CD4-positive, CD25-positive, alpha-beta regulatory T cell (primary cell): ENCODE data around the gene CELSR1. TPM values are rescaled to one million over a fixed set of nuclear protein-coding genes. Genes with fewer than 3 reads are reported as not detected.
A peak's percentile ranks its signal among the peaks of the same experiment; 100 is the strongest.

Experiments
- ATAC-seq, 2 donors: fragments of 150-1000 bp; cut with Tn5 transposase; one replicate each; pipeline ENCODE4 v1.10.0; 2021; ENCODE audit warnings: low read depth in 2 of 2, moderate number of reproducible peaks in 2 of 2, moderate library complexity in 1 of 2
- DNase-seq, 3 donors: peaks; one replicate each; pipeline versions ENCODE4 v3.0.0 to v3.0.0-alpha.2; 2012 to 2022; ENCODE audit warnings: mixed read lengths in 1 of 3
- H3K27ac ChIP-seq: one replicate; pipeline ENCODE4 v1.7.0; 2013; ENCODE audit warnings: mild to moderate bottlenecking, low read length; ENCODE audit not compliant: insufficient read depth, poor library complexity, severe bottlenecking
- H3K27me3 ChIP-seq: one replicate; pipeline ENCODE4 v1.7.0; 2013; ENCODE audit warnings: low read length; ENCODE audit not compliant: control insufficient read depth, insufficient read depth
- H3K36me3 ChIP-seq: one replicate; pipeline ENCODE4 v1.7.0; 2013; ENCODE audit warnings: mild to moderate bottlenecking, low read length, moderate library complexity; ENCODE audit not compliant: control insufficient read depth, insufficient read depth
- H3K4me1 ChIP-seq: 2 replicates; pipeline ENCODE4 v1.7.0; 2013; ENCODE audit warnings: mild to moderate bottlenecking, low read length; ENCODE audit not compliant: insufficient read depth, control insufficient read depth, poor library complexity, severe bottlenecking
- H3K4me3 ChIP-seq: one replicate; pipeline ENCODE4 v1.7.0; 2013; ENCODE audit warnings: low read depth, mild to moderate bottlenecking, low read length, moderate library complexity
- H3K9me3 ChIP-seq, 2 experiments: 1 replicate in 1 of 2; 2 replicates in 1 of 2; pipeline ENCODE4 v1.7.0; 2013; ENCODE audit warnings: low read length in 2 of 2, mild to moderate bottlenecking in 1 of 2, moderate library complexity in 1 of 2; ENCODE audit not compliant: control insufficient read depth in 2 of 2
- H3K27ac Mint-ChIP-seq, 3 donors: one replicate each; pipeline ENCODE4 v1.8.0; 2020 to 2022; ENCODE audit warnings: mild to moderate bottlenecking in 3 of 3, mixed read lengths in 3 of 3, moderate library complexity in 2 of 3
- H3K27me3 Mint-ChIP-seq: one replicate; pipeline ENCODE4 v1.8.0; 2022; ENCODE audit warnings: mild to moderate bottlenecking, mixed read lengths
- H3K36me3 Mint-ChIP-seq: one replicate; pipeline ENCODE4 v1.8.0; 2020; ENCODE audit warnings: mixed read lengths
- H3K4me1 Mint-ChIP-seq, 4 donors: one replicate each; pipeline ENCODE4 v1.8.0; 2020 to 2022; ENCODE audit warnings: mixed read lengths in 4 of 4, mild to moderate bottlenecking in 1 of 4
- H3K4me3 Mint-ChIP-seq, 4 donors: one replicate each; pipeline ENCODE4 v1.8.0; 2020 to 2022; ENCODE audit warnings: mild to moderate bottlenecking in 4 of 4, mixed read lengths in 4 of 4, moderate library complexity in 3 of 4
- H3K9me3 Mint-ChIP-seq, 7 donors: one replicate each; pipeline ENCODE4 v1.8.0; 2020 to 2022; ENCODE audit warnings: mixed read lengths in 7 of 7, mild to moderate bottlenecking in 3 of 7, moderate library complexity in 2 of 7
- polyA plus RNA-seq, 4 donors: library from polyadenylated mRNA; unstranded; fragments of 300-500 nt; fragmentation: Illumina TruSeq; gene quantifications; one replicate each; pipeline ENCODE4 v1.2.3, GENCODE V29; 2021
- total RNA-seq: library from RNA; stranded (reverse); gene quantifications from one replicate; pipeline ENCODE4 v1.2.3, GENCODE V29; 2022

Gene CELSR1
- total and polyA plus RNA-seq, 5 donors from 2014 or later = 0.10 to 1.4 (median 0.45) TPM; not detected in 1

DNA sequence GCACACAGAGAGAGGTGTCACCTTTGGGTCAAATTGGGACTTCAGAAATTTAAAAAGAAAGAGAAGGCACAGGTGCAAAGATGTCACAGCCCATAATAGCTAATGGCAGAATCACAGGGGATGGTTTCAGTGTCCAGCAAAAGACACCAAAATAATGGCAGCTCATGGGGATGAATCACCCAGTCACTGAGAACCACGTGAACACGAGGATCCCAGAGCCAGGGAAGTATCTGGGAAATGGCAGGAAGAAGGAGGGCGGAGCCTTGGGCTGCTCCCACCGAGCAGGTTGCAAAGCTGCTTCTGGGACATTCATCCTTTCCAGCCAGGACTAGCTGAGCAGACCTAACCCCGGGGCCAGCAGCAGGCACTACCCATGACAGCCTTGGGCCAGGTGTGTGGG lies 156.3 kb downstream of the CELSR1 start:
- Mint-ChIP-seq H3K4me1 (no peaks in the 10 kb centered on the region), H3K27me3 (no peaks in the 10 kb centered on the region), H3K27ac (no peak overlapping the region), H3K36me3 (no peaks in the 10 kb centered on the region), H3K9me3 (peaks cover 0 to 5% (median 0%) of the 10 kb centered on the region in 7 donors), H3K4me3 (no peak overlapping the region)
- Histone ChIP-seq H3K9me3 (peaks cover 0 to 1% of the 10 kb centered on the region in 2 experiments), H3K4me1 (no peaks in the 10 kb centered on the region), H3K27ac (no peak overlapping the region), H3K4me3 (no peak overlapping the region), H3K36me3 (no peaks in the 10 kb centered on the region), H3K27me3 (no peaks in the 10 kb centered on the region)
- ATAC-seq = no peak
- no peak for DNase-seq

DNA sequence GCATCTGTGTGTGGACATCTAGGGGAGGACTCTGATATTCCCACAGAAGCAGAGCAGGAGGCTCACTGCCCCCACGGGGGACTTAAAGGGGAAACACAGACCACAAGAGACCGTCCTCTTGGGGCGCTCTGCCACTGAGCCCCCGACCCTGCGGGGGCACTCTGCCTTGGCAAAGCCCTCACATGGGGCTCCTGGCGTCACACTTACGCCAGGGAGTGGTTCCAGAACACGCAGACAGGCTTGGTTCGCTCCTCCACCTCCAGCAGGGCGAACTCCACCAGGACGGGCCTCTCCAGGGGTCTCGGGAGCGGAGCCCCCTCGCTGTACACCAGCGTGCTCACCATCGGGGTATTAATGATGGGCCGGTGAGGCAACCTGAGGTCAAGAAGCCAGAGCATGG lies 156.8 kb downstream of the CELSR1 start:
- peaks cover 3% of the 10 kb centered on the region for H3K36me3 Mint-ChIP-seq
- Histone ChIP-seq H3K4me1 (no peaks in the 10 kb centered on the region), H3K27ac (no peak overlapping the region), H3K27me3 (no peaks in the 10 kb centered on the region), H3K36me3 (no peaks in the 10 kb centered on the region), H3K4me3 (no peak overlapping the region), H3K9me3 (peaks cover 0 to 2% of the 10 kb centered on the region in 2 experiments)
- ATAC-seq (no peak), DNase-seq (no peak)
- H3K9me3 Mint-ChIP-seq = peaks cover 0 to 11% (median 1%) of the 10 kb centered on the region in 7 donors
- no peaks in the 10 kb centered on the region for H3K27me3 Mint-ChIP-seq
- H3K27ac Mint-ChIP-seq = no peak overlapping the region
- H3K4me3 Mint-ChIP-seq = no peak overlapping the region
- H3K4me1 Mint-ChIP-seq = no peaks in the 10 kb centered on the region

DNA sequence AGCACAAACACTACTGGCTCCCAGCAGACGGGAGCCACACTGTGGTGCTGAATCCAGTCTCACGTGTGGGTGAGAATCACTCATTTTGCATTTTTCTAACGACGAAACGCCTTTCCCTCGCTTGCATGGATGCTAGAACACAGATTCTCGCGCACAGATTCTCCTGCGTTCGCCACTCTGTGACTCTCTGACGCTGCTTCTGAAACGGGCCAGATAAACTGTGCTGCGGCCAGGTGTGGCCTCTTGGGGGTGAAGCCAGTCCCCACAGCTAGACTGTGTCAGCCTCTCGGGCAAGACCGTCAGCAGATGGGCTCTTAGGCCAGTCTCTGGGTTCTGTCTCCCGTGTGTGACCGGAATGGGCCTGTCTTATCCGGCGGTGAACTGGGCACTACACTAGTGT lies 157.4 kb downstream of the CELSR1 start:
- H3K4me1 ChIP-seq = no peaks in the 10 kb centered on the region
- no peak for DNase-seq
- H3K4me1 Mint-ChIP-seq = peaks cover 0 to 3% (median 0%) of the 10 kb centered on the region in 4 donors
- H3K36me3 Mint-ChIP-seq = peaks cover 3% of the 10 kb centered on the region
- H3K27me3 Mint-ChIP-seq = no peaks in the 10 kb centered on the region
- peaks cover 0 to 11% (median 2%) of the 10 kb centered on the region in 7 donors for H3K9me3 Mint-ChIP-seq
- ATAC-seq = no peak
- peak overlapping the region in 1 of 3 donors; percentile 74 for H3K27ac Mint-ChIP-seq
- no peak overlapping the region for H3K4me3 Mint-ChIP-seq
- no peaks in the 10 kb centered on the region for H3K27me3 ChIP-seq
- H3K36me3 ChIP-seq = no peaks in the 10 kb centered on the region
- H3K9me3 ChIP-seq = peaks cover 0 to 2% of the 10 kb centered on the region in 2 experiments
- no peak overlapping the region for H3K27ac ChIP-seq
- no peak overlapping the region for H3K4me3 ChIP-seq

DNA sequence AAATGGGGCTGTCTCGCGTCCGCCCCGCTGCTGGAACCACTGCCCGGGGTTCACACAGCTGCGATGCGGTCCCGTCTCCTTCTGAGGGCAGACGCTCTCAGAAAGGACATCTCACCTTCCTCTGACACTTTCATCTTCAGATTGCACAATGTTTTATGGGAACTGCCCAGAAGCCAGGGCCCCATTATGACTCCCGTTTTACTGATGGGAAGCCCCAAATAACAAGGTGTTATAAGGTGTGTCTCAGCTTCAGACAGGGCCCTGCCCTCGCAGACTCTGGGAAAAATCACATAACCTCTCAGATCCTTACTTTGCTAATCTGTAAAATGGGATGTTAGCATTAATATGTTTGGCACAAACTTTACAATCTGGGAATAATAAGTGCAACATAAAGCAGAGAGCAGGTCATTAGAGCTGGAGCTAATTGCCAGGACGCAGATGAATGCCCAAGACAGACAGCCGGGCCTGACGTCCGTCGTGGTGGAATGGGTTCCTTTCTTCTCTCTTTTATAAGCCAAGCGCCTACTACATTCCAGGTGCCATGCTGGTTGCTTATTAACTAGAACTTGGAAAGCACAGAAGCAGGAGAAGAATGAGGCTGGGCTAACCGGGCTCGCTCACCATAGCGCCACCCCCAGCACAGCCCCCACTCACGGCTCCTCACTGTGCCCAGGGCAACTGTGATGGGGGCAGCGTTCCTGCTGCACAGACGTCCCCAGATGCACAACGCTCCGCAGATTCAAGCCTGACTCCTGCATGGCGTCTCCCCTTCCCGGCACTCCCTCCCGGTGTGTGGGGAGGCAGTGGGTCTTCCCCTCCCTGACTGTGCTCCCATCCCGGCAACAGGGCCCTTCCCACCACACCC lies 158.1 kb downstream of the CELSR1 start:
- peaks cover 3% of the 10 kb centered on the region for H3K36me3 Mint-ChIP-seq
- no peak overlapping the region for H3K4me3 ChIP-seq
- no peaks in the 10 kb centered on the region for H3K27me3 ChIP-seq
- peaks cover 0 to 11% (median 2%) of the 10 kb centered on the region in 7 donors for H3K9me3 Mint-ChIP-seq
- peaks cover 0 to 2% of the 10 kb centered on the region in 2 experiments for H3K9me3 ChIP-seq
- DNase-seq (no peak), ATAC-seq (no peak)
- no peak overlapping the region for H3K4me3 Mint-ChIP-seq
- no peak overlapping the region for H3K27ac ChIP-seq
- no peaks in the 10 kb centered on the region for H3K27me3 Mint-ChIP-seq
- peaks cover 0 to 6% (median under 1%) of the 10 kb centered on the region in 4 donors for H3K4me1 Mint-ChIP-seq
- peak overlapping the region in 1 of 3 donors; percentile 74 for H3K27ac Mint-ChIP-seq
- H3K4me1 ChIP-seq = peaks cover 2% of the 10 kb centered on the region
- no peaks in the 10 kb centered on the region for H3K36me3 ChIP-seq

DNA sequence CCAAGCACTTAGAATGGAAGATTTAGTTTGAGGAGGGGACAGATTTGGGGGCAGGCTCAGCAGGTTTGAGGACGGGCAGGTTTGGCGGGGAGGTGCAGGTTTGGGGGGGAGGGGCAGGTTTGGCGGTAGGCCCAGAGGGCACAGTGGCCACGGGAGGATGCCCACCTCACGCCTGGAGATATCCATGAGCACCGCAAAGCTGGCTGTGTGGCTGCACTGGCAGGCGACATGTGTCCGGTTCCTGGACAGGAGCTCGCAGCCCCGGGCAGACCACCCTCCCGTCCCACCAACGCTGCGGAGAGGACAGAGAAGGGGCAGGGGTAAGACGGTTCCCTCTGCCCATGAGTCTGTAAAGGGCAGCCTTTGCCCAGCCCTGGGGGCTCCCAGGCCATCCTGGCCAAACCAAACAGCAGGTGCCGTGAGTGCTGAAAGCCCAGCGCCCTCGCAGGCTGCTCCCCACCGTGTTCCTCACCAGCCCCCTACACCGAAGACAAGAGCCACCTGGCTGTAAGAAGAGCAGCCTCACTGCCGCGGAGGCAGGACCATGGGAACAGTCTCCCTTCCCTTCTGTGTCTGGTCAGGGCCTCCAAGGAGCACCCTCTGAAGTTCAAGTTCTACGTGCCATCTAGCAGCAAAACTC lies 158.9 kb downstream of the CELSR1 start:
- H3K4me1 Mint-ChIP-seq = peaks cover 0 to 12% (median 2%) of the 10 kb centered on the region in 4 donors

DNA sequence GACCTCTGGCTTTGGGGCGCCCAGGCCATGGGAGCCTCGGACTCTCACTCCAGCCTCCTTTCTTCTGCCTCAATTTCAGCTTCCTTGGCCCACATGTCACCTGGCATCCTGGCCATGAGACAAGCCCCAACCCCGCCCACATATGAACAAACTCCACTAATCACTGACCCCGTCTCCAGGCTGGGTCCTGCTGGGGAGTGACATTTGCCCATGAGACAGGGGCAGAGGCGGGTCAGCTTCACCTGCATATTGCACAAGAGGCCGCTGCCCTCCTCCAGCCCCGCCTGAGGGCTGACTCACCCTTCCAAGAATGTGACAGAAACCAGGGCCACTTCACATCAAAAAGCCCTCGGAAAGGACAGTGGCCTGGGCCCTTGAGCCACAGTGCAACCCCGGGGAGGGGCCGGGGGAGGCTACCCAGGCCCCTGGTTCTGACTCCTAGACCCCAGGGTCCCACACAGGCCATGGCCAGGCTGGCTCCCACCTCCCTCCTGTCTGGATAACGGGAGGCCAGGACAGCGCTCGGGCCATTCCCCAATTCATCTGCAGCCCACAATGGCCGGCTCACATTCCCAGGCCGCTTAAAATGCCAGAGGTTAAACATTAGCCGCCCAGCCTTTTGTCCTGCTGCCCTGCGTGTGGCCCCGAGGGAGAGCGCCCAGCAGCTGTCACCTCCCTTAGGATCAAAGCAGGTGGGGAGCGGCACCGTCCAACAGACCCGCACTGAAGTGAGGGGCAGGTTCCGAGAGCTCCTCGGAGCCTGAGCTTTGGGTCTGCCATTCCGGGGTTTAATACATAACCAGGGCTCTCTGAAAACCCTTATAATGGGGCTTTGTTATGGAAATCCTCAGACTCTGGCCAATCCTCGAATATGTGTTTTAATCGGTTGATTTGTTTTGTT lies 159.6 kb downstream of the CELSR1 start:
- H3K36me3 Mint-ChIP-seq = peaks cover 3% of the 10 kb centered on the region
- Histone ChIP-seq H3K4me3 (no peak overlapping the region), H3K27ac (no peak overlapping the region), H3K4me1 (peaks cover 8% of the 10 kb centered on the region), H3K27me3 (no peaks in the 10 kb centered on the region), H3K9me3 (peaks cover 0 to 2% of the 10 kb centered on the region in 2 experiments), H3K36me3 (no peaks in the 10 kb centered on the region)
- DNase-seq = no peak
- peaks cover 0 to 11% (median 2%) of the 10 kb centered on the region in 7 donors for H3K9me3 Mint-ChIP-seq
- peaks cover 4% of the 10 kb centered on the region for H3K27me3 Mint-ChIP-seq
- ATAC-seq = no peak
- no peak overlapping the region for H3K27ac Mint-ChIP-seq
- peaks cover 0 to 15% (median 2%) of the 10 kb centered on the region in 4 donors for H3K4me1 Mint-ChIP-seq
- H3K4me3 Mint-ChIP-seq = no peak overlapping the region

More for the DNA sequence above, 158.9 kb downstream of the CELSR1 start:
- no peak overlapping the region for H3K27ac Mint-ChIP-seq
- H3K9me3 Mint-ChIP-seq = peaks cover 0 to 11% (median 2%) of the 10 kb centered on the region in 7 donors
- peaks cover 3% of the 10 kb centered on the region for H3K36me3 Mint-ChIP-seq
- Histone ChIP-seq H3K27ac (no peak overlapping the region), H3K36me3 (no peaks in the 10 kb centered on the region), H3K4me1 (peaks cover 8% of the 10 kb centered on the region), H3K27me3 (no peaks in the 10 kb centered on the region), H3K4me3 (no peak overlapping the region), H3K9me3 (peaks cover 0 to 2% of the 10 kb centered on the region in 2 experiments)
- ATAC-seq = no peak
- DNase-seq = no peak
- H3K4me3 Mint-ChIP-seq = no peak overlapping the region
- no peaks in the 10 kb centered on the region for H3K27me3 Mint-ChIP-seq

DNA sequence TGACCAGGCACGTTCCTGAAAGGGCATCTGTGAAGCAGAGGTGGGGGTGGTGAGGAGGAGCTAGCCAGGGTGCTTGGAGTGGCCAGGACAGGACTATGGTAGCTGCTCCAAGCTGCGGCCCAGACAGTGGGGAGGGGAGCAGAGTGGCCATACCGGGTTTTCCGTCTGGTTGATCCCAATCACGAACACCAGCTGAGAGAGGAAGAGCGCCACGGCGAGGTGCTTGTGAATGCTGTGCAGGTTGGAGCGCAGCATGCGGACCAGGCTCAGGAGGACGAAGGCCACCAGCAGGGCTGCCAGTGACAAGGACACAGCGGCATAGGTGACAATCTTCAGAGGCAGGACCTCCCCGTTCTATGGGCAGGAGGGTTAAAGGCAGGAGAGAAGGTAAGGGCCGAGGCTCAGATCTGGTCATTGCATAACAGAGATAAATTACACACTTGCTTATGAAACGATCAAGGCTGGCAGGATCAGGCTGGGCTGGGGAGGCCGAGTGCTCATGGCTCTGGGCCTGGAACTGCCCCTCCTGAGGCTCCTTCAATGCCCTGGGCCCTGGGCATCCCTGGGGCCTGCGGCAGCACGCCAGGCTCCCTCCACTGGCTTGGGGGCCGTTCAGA lies 160.4 kb downstream of the CELSR1 start:
- Mint-ChIP-seq H3K9me3 (peaks cover 0 to 11% (median 2%) of the 10 kb centered on the region in 7 donors), H3K4me1 (peaks cover 0 to 16% (median 2%) of the 10 kb centered on the region in 4 donors), H3K4me3 (no peak overlapping the region), H3K36me3 (peaks cover 3% of the 10 kb centered on the region), H3K27ac (no peak overlapping the region), H3K27me3 (peaks cover 6% of the 10 kb centered on the region)
- Histone ChIP-seq H3K9me3 (peaks cover 0 to 2% of the 10 kb centered on the region in 2 experiments), H3K27ac (no peak overlapping the region), H3K4me3 (no peak overlapping the region), H3K4me1 (peaks cover 8% of the 10 kb centered on the region), H3K36me3 (no peaks in the 10 kb centered on the region), H3K27me3 (no peaks in the 10 kb centered on the region)
- ATAC-seq (no peak), DNase-seq (no peak)
